Measurements from ENCODE around the gene PHLDA2.

Gene PHLDA2

DNA sequence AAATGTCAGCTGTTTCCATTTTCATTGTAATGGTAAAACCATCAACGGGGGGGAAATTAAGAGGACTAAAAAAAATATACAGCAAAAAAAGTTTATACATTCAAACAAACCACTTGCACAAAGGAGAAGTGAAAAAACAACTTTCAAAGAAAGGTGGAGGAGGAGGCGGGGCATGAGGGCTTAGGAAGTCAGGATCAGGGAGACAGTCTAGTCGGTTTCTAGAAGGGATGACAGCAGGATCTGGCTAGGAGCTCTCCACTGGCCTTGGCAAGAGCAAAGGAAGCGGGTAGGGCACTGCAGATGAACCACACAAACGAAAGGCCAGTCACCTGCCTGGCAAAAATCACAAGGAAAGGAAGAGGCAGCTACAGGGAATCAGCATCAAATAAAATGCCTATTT lies 31.9 kb upstream of the PHLDA2 start (continued):
- TF ChIP-seq GLI2 (tag by site-specific recombination; IDR thresholded peaks at IDR 0.05; ENCODE audit: borderline replicate concordance, low read depth) (no peak), ZBTB10 (tag by site-specific recombination; IDR thresholded peaks at IDR 0.05) (no peak), ZNF549 (tag by site-specific recombination; IDR thresholded peaks at IDR 0.05) (no peak), ZNF514 (tag by site-specific recombination; IDR thresholded peaks at IDR 0.05) (no peak), ZNF558 (tag by site-specific recombination; IDR thresholded peaks at IDR 0.05) (no peak), SALL2 (tag by site-specific recombination; IDR thresholded peaks at IDR 0.05; ENCODE audit: borderline replicate concordance) (no peak), ZNF510 (tag by site-specific recombination; IDR thresholded peaks at IDR 0.05; ENCODE audit: insufficient replicate concordance) (no peak), ZNF792 (tag by site-specific recombination; IDR thresholded peaks at IDR 0.05) (no peak), ZXDB (tag by site-specific recombination; IDR thresholded peaks at IDR 0.05) (no peak), ZNF791 (tag by site-specific recombination; IDR thresholded peaks at IDR 0.05) (no peak), ZNF112 (tag by site-specific recombination; IDR thresholded peaks at IDR 0.05) (no peak), ZNF394 (tag by site-specific recombination; IDR thresholded peaks at IDR 0.05; ENCODE audit: borderline replicate concordance) (no peak), ZNF341 (tag by site-specific recombination; IDR thresholded peaks at IDR 0.05; ENCODE audit: low read depth) (no peak), ZNF830 (tag by site-specific recombination; IDR thresholded peaks at IDR 0.05; ENCODE audit: low read depth) (no peak), ZNF645 (tag by site-specific recombination; IDR thresholded peaks at IDR 0.05) (no peak)

- ChIA-PET CTCF (interaction anchor here (0.9 kb wide), 1 partner anchor 31 kb away, joined by 3 read pairs; the partner anchor contains the start of gene NAP1L4), POLR2A (no interaction called here)
- H3K4me3 ChIP-seq (ENCODE audit: low read depth, low read length) = no peak overlapping the region
- H3K36me3 ChIP-seq (ENCODE audit: control insufficient read depth in 2 of 2, insufficient read depth in 1 of 2, low read length in 2 of 2) = peaks cover 3 to 99% of the 10 kb centered on the region in 2 experiments; a peak in 2 of 3 replicates
- H3K4me1 ChIP-seq (ENCODE audit: control insufficient read depth, insufficient read depth, low read length) = no peaks in the 10 kb centered on the region
- H3K27ac ChIP-seq (ENCODE audit: extremely low read depth, low read depth, low read length) = no peak overlapping the region
- no peaks in the 10 kb centered on the region for H3K9me3 ChIP-seq (ENCODE audit: control insufficient read depth, insufficient read depth, low read depth, low read length)
- TF ChIP-seq ZNF558 (tag by site-specific recombination; IDR thresholded peaks at IDR 0.05) (no peak), ZNF202 (tag by site-specific recombination; IDR thresholded peaks at IDR 0.05; ENCODE audit: borderline replicate concordance) (no peak), ZNF398 (tag by site-specific recombination; IDR thresholded peaks at IDR 0.05) (no peak), PRDM6 (tag by site-specific recombination; IDR thresholded peaks at IDR 0.05) (no peak), ZNF624 (tag by site-specific recombination; IDR thresholded peaks at IDR 0.05) (no peak), WT1 (tag by site-specific recombination; IDR thresholded peaks at IDR 0.05) (no peak), ZNF184 (tag by site-specific recombination; IDR thresholded peaks at IDR 0.05) (no peak), ZNF169 (tag by site-specific recombination; IDR thresholded peaks at IDR 0.05) (no peak), ZNF423 (tag by site-specific recombination; IDR thresholded peaks at IDR 0.05) (no peak), BCL11A (tag by site-specific recombination; IDR thresholded peaks at IDR 0.05; ENCODE audit: low read depth) (no peak)
- TF ChIP-seq, protein P1, sequence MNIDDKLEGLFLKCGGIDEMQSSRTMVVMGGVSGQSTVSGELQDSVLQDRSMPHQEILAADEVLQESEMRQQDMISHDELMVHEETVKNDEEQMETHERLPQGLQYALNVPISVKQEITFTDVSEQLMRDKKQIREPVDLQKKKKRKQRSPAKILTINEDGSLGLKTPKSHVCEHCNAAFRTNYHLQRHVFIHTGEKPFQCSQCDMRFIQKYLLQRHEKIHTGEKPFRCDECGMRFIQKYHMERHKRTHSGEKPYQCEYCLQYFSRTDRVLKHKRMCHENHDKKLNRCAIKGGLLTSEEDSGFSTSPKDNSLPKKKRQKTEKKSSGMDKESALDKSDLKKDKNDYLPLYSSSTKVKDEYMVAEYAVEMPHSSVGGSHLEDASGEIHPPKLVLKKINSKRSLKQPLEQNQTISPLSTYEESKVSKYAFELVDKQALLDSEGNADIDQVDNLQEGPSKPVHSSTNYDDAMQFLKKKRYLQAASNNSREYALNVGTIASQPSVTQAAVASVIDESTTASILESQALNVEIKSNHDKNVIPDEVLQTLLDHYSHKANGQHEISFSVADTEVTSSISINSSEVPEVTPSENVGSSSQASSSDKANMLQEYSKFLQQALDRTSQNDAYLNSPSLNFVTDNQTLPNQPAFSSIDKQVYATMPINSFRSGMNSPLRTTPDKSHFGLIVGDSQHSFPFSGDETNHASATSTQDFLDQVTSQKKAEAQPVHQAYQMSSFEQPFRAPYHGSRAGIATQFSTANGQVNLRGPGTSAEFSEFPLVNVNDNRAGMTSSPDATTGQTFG (tag by site-specific recombination; IDR thresholded peaks at IDR 0.05; ENCODE audit: borderline replicate concordance) = no peak
- TF ChIP-seq, protein P2, sequence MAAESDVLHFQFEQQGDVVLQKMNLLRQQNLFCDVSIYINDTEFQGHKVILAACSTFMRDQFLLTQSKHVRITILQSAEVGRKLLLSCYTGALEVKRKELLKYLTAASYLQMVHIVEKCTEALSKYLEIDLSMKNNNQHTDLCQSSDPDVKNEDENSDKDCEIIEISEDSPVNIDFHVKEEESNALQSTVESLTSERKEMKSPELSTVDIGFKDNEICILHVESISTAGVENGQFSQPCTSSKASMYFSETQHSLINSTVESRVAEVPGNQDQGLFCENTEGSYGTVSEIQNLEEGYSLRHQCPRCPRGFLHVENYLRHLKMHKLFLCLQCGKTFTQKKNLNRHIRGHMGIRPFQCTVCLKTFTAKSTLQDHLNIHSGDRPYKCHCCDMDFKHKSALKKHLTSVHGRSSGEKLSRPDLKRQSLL (tag by site-specific recombination; IDR thresholded peaks at IDR 0.05) = no peak
Measured at GRCh38 chr11:2960139-2960538, 30.9 kb upstream of the PHLDA2 start.
